Measurements from ENCODE around the gene PYROXD2. TPM values are rescaled to one million over a fixed set of nuclear protein-coding genes. Genes with fewer than 3 reads are reported as not detected.

PYROXD2 gene
- total and polyA plus RNA-seq, 2 of the 8 experiments (the other 6 are each of a cell fraction or from before 2014, with no cell fraction given): 3.2 to 5.4 TPM

GRCh38 chr10:98456686-98457482 lies 41.9 kb upstream of the PYROXD2 start:
- POLR2A ChIA-PET (ENCODE audit: partially characterized antibody): interaction anchor here (0.8 to 1.1 kb wide), 2 partner anchors 10 to 13 kb away, joined by 3 to 6 read pairs; partner anchors contain the start of gene HPS1
- H3K36me3 ChIP-seq (ENCODE audit: control insufficient read depth in 2 of 4, insufficient read depth in 4 of 4, low read length in 3 of 4): no peaks in the 10 kb centered on the region
- 68% methylated on average over 12 of the region's 12 CpGs; no CpG with 5 or more reads in 1 of the 2 experiments for WGBS, 2 experiments (ENCODE audit: extremely low coverage in 1 of 2, insufficient coverage in 1 of 2, insufficient read length in 1 of 2, insufficient replicate concordance in 2 of 2, low coverage in 1 of 2, low lambda C conversion rate in 2 of 2, missing lambda C conversion rate in 1 of 2)
- no peak overlapping the region for H3K9ac ChIP-seq (replicated peaks in 1 of 4; ENCODE audit: extremely low read depth in 1 of 4, low read depth in 3 of 4, low read length in 3 of 4)
- H3K27ac ChIP-seq (ENCODE audit: low read depth, low read length): no peak overlapping the region
- no peak for FAIRE-seq
- no peak overlapping the region for H3K56ac ChIP-seq (replicated peaks; ENCODE audit: insufficient read length, low read depth, low read length)
- H2BK120ac ChIP-seq (replicated peaks; ENCODE audit: low read depth, low read length): no peak overlapping the region
- H2BK12ac ChIP-seq (ENCODE audit: low read depth, low read length): no peak overlapping the region
- no peak overlapping the region; a peak in 1 of 4 replicates for H3K4me2 ChIP-seq (ENCODE audit: insufficient read depth in 1 of 2, low read depth in 2 of 2, low read length in 2 of 2)
- CTCF ChIA-PET (ENCODE audit: partially characterized antibody): interaction anchor here (1.1 to 1.7 kb wide), 5 partner anchors 8 to 790 kb away, joined by 3 to 7 read pairs (median 4); no protein-coding TSS in a partner anchor
- no peaks in the 10 kb centered on the region for H4K20me1 ChIP-seq (replicated peaks in 1 of 2; ENCODE audit: control insufficient read depth in 1 of 2, insufficient read depth in 2 of 2, low read length in 2 of 2)
- peak overlapping the region; percentile 57 for H4K5ac ChIP-seq (ENCODE audit: insufficient read length, low read depth, low read length)
- no peak overlapping the region; the same call in 1 of the 2 replicates for H3K18ac ChIP-seq (ENCODE audit: extremely low read depth, low read length)
- peak overlapping the region; percentile 10 for H4K91ac ChIP-seq (replicated peaks; ENCODE audit: insufficient read length, low read length)
- no peaks in the 10 kb centered on the region for H3K27me3 ChIP-seq (replicated peaks in 1 of 4; ENCODE audit: control insufficient read depth in 3 of 4, extremely low read depth in 1 of 4, insufficient read depth in 3 of 4, low read length in 3 of 4)
- no peaks in the 10 kb centered on the region for H3K79me1 ChIP-seq (ENCODE audit: low read depth, low read length)
- no peak overlapping the region for H3K4ac ChIP-seq (replicated peaks; ENCODE audit: insufficient read length, low read depth, low read length)
- H2BK20ac ChIP-seq (ENCODE audit: low read length): no peak overlapping the region
- H2AFZ ChIP-seq (ENCODE audit: low read length): no peak overlapping the region
- H3K14ac ChIP-seq (ENCODE audit: insufficient read length): no peak overlapping the region
- no peak overlapping the region for H2AK5ac ChIP-seq (ENCODE audit: low read depth, low read length)
- H3K9me3 ChIP-seq (ENCODE audit: insufficient read depth in 2 of 2, low read depth in 1 of 2, low read length in 1 of 2): no peaks in the 10 kb centered on the region
- no peak overlapping the region for H4K8ac ChIP-seq (ENCODE audit: extremely low read depth, insufficient read depth, low read length)
- no peak overlapping the region for H2BK5ac ChIP-seq (ENCODE audit: low read depth, low read length)
- no peak overlapping the region for H3K23ac ChIP-seq (ENCODE audit: insufficient read length)
- H3K23me2 ChIP-seq (ENCODE audit: low read depth, low read length): no peaks in the 10 kb centered on the region
- peaks cover 5 to 14% (median 11%) of the 10 kb centered on the region in 4 experiments for H3K4me1 ChIP-seq (replicated peaks in 1 of 4; ENCODE audit: control insufficient read depth in 3 of 4, insufficient read depth in 4 of 4, low read length in 3 of 4)
- H3K79me2 ChIP-seq (ENCODE audit: control insufficient read depth in 1 of 2, insufficient read depth in 2 of 2, low read length in 2 of 2): no peaks in the 10 kb centered on the region
- H3K4me3 ChIP-seq (ENCODE audit: extremely low read depth in 1 of 4, insufficient read depth in 2 of 4, low read depth in 3 of 4, low read length in 4 of 4): no peak overlapping the region
- DNase-seq (ENCODE audit: low read depth in 1 of 2, low spot score in 2 of 2): no peak
- no peak overlapping the region for H2BK15ac ChIP-seq (ENCODE audit: low read length)
- TF ChIP-seq KDM1A (IDR thresholded peaks at IDR 0.05; ENCODE audit: borderline replicate concordance, low read length) (no peak), TAF7 (optimal IDR thresholded peaks at IDR 0.05; ENCODE audit: borderline replicate concordance, low read depth, low read length) (no peak), RBBP5 (IDR thresholded peaks at IDR 0.05; ENCODE audit: borderline replicate concordance, low read depth, low read length) (no peak), ATF2 (IDR thresholded peaks at IDR 0.05; ENCODE audit: low read length) (no peak), SAP30 (IDR thresholded peaks at IDR 0.05; ENCODE audit: insufficient read depth, insufficient replicate concordance, low read length) (no peak), SIX5 (IDR thresholded peaks at IDR 0.05; ENCODE audit: low read depth, low read length) (no peak), USF2 (IDR thresholded peaks at IDR 0.05; ENCODE audit: low read length) (no peak), CBX8 (IDR thresholded peaks at IDR 0.05; ENCODE audit: borderline replicate concordance, low read depth, low read length) (no peak)

Measured in H1 (cell line).